ENCODE results near the gene AMOTL1.
A peak's percentile ranks its signal among the peaks of the same experiment; 100 is the strongest.
"Not testable (repeated sequence)": the region's sequence is repeated elsewhere in the genome, so short reads cannot be mapped to it uniquely, and the experiment has no call there.

AMOTL1 gene

DNA sequence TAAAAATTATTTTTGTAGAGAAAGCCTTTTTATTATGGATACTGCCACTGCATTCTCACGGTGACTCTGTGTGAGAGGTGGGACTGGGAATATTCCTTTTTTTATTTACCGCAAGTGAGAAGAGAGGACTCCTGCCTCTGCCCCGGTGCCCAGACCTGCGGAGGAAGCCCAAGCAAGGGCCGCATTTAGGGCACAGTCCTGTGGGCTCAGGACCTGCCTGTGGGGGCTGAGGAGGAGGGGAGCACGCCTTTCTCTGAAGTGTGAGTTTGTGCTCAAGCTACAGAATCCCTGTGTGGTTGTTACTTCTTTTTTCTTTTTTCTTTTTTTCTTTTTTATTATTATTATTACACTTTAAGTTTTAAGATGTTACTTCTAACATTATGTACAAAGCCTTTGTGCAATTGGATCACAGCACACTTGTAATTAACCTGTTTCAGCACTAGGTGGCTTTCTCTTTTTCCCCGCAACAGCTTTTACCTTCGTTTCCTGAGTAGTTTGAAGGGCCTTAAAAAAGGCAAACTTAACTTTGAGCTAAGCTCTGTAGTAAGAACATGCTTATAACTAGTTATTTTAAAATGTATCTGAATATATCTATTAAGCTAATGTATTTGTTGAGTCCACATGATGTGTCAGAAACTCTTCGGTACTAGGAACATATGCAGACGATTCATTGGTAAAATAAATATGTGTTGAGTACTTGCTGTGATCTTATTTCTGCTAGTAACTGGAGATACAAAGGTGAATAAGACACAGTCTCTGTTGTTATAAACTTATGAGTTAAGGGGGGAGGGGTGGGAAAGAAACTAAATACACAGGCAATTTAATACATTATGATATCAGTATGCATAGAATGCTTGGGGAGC, 18.3 kb downstream of the AMOTL1 start:
- H3K27ac ChIP-seq (ENCODE audit: low read length): no peak overlapping the region
- no peaks in the 10 kb centered on the region for H3K9me3 ChIP-seq (ENCODE audit: control insufficient read depth in 1 of 2, low read length in 2 of 2)
- H3K4me3 ChIP-seq (ENCODE audit: low read depth in 1 of 2, low read length in 2 of 2): no peak overlapping the region
- no peaks in the 10 kb centered on the region for H3K27me3 ChIP-seq (ENCODE audit: low read depth, low read length)
- H3K36me3 ChIP-seq (ENCODE audit: control insufficient read depth in 1 of 2, insufficient read depth in 2 of 2, low read length in 2 of 2): peaks cover 0 to 5% of the 10 kb centered on the region in 2 donors
- peaks cover 0 to 75% of the 10 kb centered on the region in 2 donors for H3K4me1 ChIP-seq (ENCODE audit: control insufficient read depth in 1 of 2, insufficient read depth in 2 of 2, low read length in 2 of 2)

DNA sequence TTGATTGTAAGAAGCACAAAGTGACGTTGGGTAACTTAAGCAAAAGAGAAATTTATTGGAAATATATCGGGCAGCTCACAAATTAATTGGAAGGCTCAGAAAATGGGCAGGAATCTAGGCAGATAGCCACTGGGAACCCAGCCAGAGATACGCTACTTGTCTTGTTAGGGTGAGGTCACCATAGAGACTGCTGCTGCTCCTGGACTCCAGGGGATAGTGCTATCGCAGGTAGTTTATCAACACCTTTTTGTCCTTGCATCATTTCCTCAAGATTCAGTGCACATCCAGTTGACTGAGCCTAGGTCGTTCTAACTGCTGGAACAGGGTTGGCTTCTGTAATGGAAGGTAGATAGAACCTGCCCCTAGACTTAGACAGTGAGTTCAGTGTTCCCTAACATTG, 19.6 kb downstream of the AMOTL1 start:
- H3K4me3 ChIP-seq (ENCODE audit: low read depth in 1 of 2, low read length in 2 of 2): no peak overlapping the region
- H3K27me3 ChIP-seq (ENCODE audit: low read depth, low read length): no peaks in the 10 kb centered on the region
- no peaks in the 10 kb centered on the region for H3K9me3 ChIP-seq (ENCODE audit: control insufficient read depth in 1 of 2, low read length in 2 of 2)
- H3K36me3 ChIP-seq (ENCODE audit: control insufficient read depth in 1 of 2, insufficient read depth in 2 of 2, low read length in 2 of 2): no peaks in the 10 kb centered on the region
- H3K4me1 ChIP-seq (ENCODE audit: control insufficient read depth in 1 of 2, insufficient read depth in 2 of 2, low read length in 2 of 2): peaks cover 0 to 75% of the 10 kb centered on the region in 2 donors
- peak overlapping the region; percentile 47 for H3K27ac ChIP-seq (ENCODE audit: low read length)

DNA sequence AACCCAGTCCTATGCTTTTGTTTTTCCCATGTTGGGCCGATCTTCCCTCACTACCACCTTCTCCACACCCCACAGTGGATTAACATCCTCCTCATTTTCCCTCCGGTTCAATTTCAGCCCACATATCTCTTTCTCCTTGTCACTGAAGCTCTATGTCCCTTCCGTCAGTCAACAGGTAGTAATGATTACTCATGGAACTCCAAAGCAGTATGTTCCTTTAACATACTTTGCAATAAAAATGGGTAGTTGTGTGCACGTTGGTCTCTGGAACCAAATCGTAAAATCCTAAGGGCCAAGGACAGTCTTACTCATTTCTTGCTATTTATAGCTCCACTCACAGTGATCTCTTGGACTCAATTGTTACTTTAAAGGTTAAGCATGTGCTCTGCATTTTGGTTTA, 20.2 kb downstream of the AMOTL1 start:
- peaks cover 0 to 74% of the 10 kb centered on the region in 2 donors for H3K4me1 ChIP-seq (ENCODE audit: control insufficient read depth in 1 of 2, insufficient read depth in 2 of 2, low read length in 2 of 2)

DNA sequence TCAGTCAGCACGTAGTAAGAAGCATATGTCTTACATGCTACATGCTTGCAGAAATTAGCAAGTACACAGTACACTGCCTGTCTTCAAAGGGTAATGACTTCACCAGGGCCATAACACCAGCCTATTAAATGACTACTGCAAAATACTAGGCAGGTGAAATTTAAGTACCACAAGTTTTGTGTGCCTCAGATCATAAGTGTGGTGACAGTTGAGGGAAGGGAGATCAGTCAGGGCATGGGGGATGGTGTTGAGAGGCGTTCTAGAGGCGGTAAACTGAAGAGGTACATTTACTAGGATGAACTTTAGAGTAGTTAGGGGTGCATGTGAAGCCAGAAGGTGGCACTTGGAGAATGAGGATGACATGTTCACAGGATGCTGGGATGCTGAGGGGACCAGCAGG, 22.0 kb downstream of the AMOTL1 start:
- Histone ChIP-seq H3K9me3 (ENCODE audit: control insufficient read depth in 1 of 2, low read length in 2 of 2) (no peaks in the 10 kb centered on the region), H3K4me1 (ENCODE audit: control insufficient read depth in 1 of 2, insufficient read depth in 2 of 2, low read length in 2 of 2) (peaks cover 5 to 69% of the 10 kb centered on the region in 2 donors), H3K27me3 (ENCODE audit: low read depth, low read length) (no peaks in the 10 kb centered on the region), H3K27ac (ENCODE audit: low read length) (no peak overlapping the region), H3K36me3 (ENCODE audit: control insufficient read depth in 1 of 2, insufficient read depth in 2 of 2, low read length in 2 of 2) (peaks cover 0 to 3% of the 10 kb centered on the region in 2 donors), H3K4me3 (ENCODE audit: low read depth in 1 of 2, low read length in 2 of 2) (no peak overlapping the region)

More for the DNA sequence above, 20.2 kb downstream of the AMOTL1 start:
- H3K36me3 ChIP-seq (ENCODE audit: control insufficient read depth in 1 of 2, insufficient read depth in 2 of 2, low read length in 2 of 2): no peaks in the 10 kb centered on the region
- H3K27ac ChIP-seq (ENCODE audit: low read length): peak overlapping the region; percentile 47
- H3K4me3 ChIP-seq (ENCODE audit: low read depth in 1 of 2, low read length in 2 of 2): no peak overlapping the region
- no peaks in the 10 kb centered on the region for H3K27me3 ChIP-seq (ENCODE audit: low read depth, low read length)
- H3K9me3 ChIP-seq (ENCODE audit: control insufficient read depth in 1 of 2, low read length in 2 of 2): no peaks in the 10 kb centered on the region

DNA sequence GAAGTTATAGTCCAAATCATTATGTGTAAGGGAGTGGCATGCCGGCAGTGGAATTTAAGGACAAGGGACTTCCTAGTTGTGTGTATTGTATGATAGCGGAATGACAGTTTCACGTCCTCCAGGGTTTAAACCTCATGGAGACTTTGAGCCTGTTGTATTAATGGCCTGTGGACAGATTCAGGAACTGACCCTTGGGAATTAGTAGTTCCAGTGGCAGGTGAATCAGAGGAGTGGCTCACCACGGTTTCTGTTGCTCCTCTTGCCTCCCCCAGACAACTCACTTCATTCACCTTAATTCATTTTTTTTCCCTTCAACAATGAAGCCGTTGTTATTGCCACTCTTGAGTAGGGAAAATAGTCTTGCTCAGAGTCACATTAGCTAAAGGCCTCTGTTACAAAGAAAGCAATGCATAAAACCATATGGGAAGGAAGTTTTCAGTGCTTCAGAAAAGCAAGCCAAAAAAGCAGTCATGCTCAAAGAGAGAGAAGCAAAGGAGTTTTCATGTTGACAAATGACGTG, 22.6 kb downstream of the AMOTL1 start:
- H3K27ac ChIP-seq (ENCODE audit: low read length): no peak overlapping the region
- peaks cover 0 to 3% of the 10 kb centered on the region in 2 donors for H3K36me3 ChIP-seq (ENCODE audit: control insufficient read depth in 1 of 2, insufficient read depth in 2 of 2, low read length in 2 of 2)
- peaks cover 5 to 63% of the 10 kb centered on the region in 2 donors for H3K4me1 ChIP-seq (ENCODE audit: control insufficient read depth in 1 of 2, insufficient read depth in 2 of 2, low read length in 2 of 2)
- H3K4me3 ChIP-seq (ENCODE audit: low read depth in 1 of 2, low read length in 2 of 2): no peak overlapping the region
- no peaks in the 10 kb centered on the region for H3K9me3 ChIP-seq (ENCODE audit: control insufficient read depth in 1 of 2, low read length in 2 of 2)
- no peaks in the 10 kb centered on the region for H3K27me3 ChIP-seq (ENCODE audit: low read depth, low read length)

DNA sequence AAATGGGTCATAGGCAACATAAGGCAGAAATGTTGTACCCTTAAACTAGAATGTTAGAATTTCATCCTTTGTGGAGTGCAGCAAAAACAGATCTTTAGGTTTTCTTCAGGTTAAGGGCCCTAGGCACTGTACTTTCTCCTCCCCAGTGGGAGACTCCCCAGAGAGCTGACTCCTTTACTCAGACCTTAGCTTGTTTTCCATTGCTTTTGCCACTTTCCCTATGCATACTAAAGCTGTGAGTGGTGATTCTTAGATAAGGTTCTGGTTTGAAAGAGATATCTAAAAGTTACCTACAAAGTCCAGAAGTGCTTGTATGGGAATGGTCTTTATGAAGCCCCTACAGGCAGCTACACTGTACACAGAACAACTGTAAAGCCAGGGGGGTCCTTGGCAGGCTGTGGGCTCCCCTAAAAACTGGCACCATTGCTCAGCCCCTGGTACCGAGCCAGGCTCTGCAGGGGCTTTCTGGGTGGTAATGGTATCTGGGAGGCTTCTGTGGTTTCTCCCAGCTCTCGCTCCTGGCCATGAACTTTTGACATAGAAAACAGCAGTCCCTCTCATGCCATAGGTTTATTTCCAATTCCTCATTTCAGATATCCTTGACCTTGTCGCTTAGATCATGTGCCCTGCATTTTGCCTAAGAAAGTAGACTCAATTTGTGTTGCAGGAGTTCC, 23.2 kb downstream of the AMOTL1 start:
- Histone ChIP-seq H3K27me3 (ENCODE audit: low read depth, low read length) (no peaks in the 10 kb centered on the region), H3K27ac (ENCODE audit: low read length) (peak overlapping the region; percentile 22), H3K4me3 (ENCODE audit: low read depth in 1 of 2, low read length in 2 of 2) (no peak overlapping the region), H3K36me3 (ENCODE audit: control insufficient read depth in 1 of 2, insufficient read depth in 2 of 2, low read length in 2 of 2) (peaks cover 0 to 3% of the 10 kb centered on the region in 2 donors), H3K9me3 (ENCODE audit: control insufficient read depth in 1 of 2, low read length in 2 of 2) (no peaks in the 10 kb centered on the region), H3K4me1 (ENCODE audit: control insufficient read depth in 1 of 2, insufficient read depth in 2 of 2, low read length in 2 of 2) (peaks cover 5 to 59% of the 10 kb centered on the region in 2 donors)

GRCh38 chr11:94791942-94792341, 23.8 kb downstream of the AMOTL1 start:
- not testable (repeated sequence) for H3K27ac ChIP-seq (ENCODE audit: low read length)

GRCh38 chr11:94792451-94792850, 24.3 kb downstream of the AMOTL1 start:
- Histone ChIP-seq H3K4me1 (ENCODE audit: control insufficient read depth in 1 of 2, insufficient read depth in 2 of 2, low read length in 2 of 2) (peaks cover 5 to 51% of the 10 kb centered on the region in 2 donors), H3K27me3 (ENCODE audit: low read depth, low read length) (no peaks in the 10 kb centered on the region), H3K9me3 (ENCODE audit: control insufficient read depth in 1 of 2, low read length in 2 of 2) (no peaks in the 10 kb centered on the region), H3K36me3 (ENCODE audit: control insufficient read depth in 1 of 2, insufficient read depth in 2 of 2, low read length in 2 of 2) (peaks cover 0 to 3% of the 10 kb centered on the region in 2 donors), H3K4me3 (ENCODE audit: low read depth in 1 of 2, low read length in 2 of 2) (no peak overlapping the region), H3K27ac (ENCODE audit: low read length) (no peak overlapping the region)

More at GRCh38 chr11:94791942-94792341, 23.8 kb downstream of the AMOTL1 start:
- peaks cover 5 to 54% of the 10 kb centered on the region in 2 donors for H3K4me1 ChIP-seq (ENCODE audit: control insufficient read depth in 1 of 2, insufficient read depth in 2 of 2, low read length in 2 of 2)
- not testable (repeated sequence) for H3K4me3 ChIP-seq (ENCODE audit: low read depth in 1 of 2, low read length in 2 of 2); H3K36me3 ChIP-seq (ENCODE audit: control insufficient read depth in 1 of 2, insufficient read depth in 2 of 2, low read length in 2 of 2); H3K9me3 ChIP-seq (ENCODE audit: control insufficient read depth in 1 of 2, low read length in 2 of 2); H3K27me3 ChIP-seq (ENCODE audit: low read depth, low read length)

GRCh38 chr11:94793002-94793401, 24.8 kb downstream of the AMOTL1 start:
- peaks cover 5 to 48% of the 10 kb centered on the region in 2 donors for H3K4me1 ChIP-seq (ENCODE audit: control insufficient read depth in 1 of 2, insufficient read depth in 2 of 2, low read length in 2 of 2)
- no peak overlapping the region for H3K27ac ChIP-seq (ENCODE audit: low read length)
- H3K27me3 ChIP-seq (ENCODE audit: low read depth, low read length): no peaks in the 10 kb centered on the region
- peaks cover 0 to 3% of the 10 kb centered on the region in 2 donors for H3K36me3 ChIP-seq (ENCODE audit: control insufficient read depth in 1 of 2, insufficient read depth in 2 of 2, low read length in 2 of 2)
- H3K9me3 ChIP-seq (ENCODE audit: control insufficient read depth in 1 of 2, low read length in 2 of 2): no peaks in the 10 kb centered on the region
- H3K4me3 ChIP-seq (ENCODE audit: low read depth in 1 of 2, low read length in 2 of 2): no peak overlapping the region

DNA sequence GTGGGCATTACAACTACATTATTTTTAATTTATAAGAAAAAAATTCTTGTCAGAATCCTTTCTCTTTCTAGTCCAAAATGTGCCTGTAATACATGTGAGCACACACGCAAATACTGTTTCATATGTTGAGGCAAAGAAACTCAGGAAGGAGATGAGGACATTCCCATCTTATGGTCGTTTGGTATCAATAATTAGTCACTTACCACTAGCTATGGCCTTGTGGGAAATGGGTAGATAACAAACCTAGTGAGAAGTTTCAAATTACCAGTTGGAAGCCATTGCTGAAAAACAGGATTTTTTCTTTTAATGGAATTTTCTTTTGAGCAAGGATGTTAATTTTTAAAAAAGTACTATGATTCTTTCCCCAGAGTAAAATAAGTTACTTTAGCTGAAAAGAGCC, 25.7 kb downstream of the AMOTL1 start:
- H3K9me3 ChIP-seq (ENCODE audit: control insufficient read depth in 1 of 2, low read length in 2 of 2): no peaks in the 10 kb centered on the region
- H3K27ac ChIP-seq (ENCODE audit: low read length): peak overlapping the region; percentile 26
- no peaks in the 10 kb centered on the region for H3K27me3 ChIP-seq (ENCODE audit: low read depth, low read length)
- H3K36me3 ChIP-seq (ENCODE audit: control insufficient read depth in 1 of 2, insufficient read depth in 2 of 2, low read length in 2 of 2): peaks cover 0 to 3% of the 10 kb centered on the region in 2 donors
- peaks cover 5 to 40% of the 10 kb centered on the region in 2 donors for H3K4me1 ChIP-seq (ENCODE audit: control insufficient read depth in 1 of 2, insufficient read depth in 2 of 2, low read length in 2 of 2)
- no peak overlapping the region for H3K4me3 ChIP-seq (ENCODE audit: low read depth in 1 of 2, low read length in 2 of 2)
